ENCODE data around the gene SERAC1.

- TF ChIP-seq CTCF (IDR thresholded peaks at IDR 0.05), result no peak
- TF ChIP-seq POLR2A (IDR thresholded peaks at IDR 0.05), result no peak
These were observed 6.0 kb upstream of the SERAC1 start for GRCh38 chr6:158174024-158174423.
